UCSD-AML1 (cell line): ENCODE results near the gene ATXN7L2.
"Not testable (repeated sequence)": the region's sequence is repeated elsewhere in the genome, so short reads cannot be mapped to it uniquely, and the experiment has no call there.

Experiments used
- DNase-seq: peaks from one replicate; lab custom pipeline; 2025; ENCODE audit not compliant: unreplicated experiment; lab: John Stamatoyannopoulos, UW

Gene ATXN7L2, protein sequence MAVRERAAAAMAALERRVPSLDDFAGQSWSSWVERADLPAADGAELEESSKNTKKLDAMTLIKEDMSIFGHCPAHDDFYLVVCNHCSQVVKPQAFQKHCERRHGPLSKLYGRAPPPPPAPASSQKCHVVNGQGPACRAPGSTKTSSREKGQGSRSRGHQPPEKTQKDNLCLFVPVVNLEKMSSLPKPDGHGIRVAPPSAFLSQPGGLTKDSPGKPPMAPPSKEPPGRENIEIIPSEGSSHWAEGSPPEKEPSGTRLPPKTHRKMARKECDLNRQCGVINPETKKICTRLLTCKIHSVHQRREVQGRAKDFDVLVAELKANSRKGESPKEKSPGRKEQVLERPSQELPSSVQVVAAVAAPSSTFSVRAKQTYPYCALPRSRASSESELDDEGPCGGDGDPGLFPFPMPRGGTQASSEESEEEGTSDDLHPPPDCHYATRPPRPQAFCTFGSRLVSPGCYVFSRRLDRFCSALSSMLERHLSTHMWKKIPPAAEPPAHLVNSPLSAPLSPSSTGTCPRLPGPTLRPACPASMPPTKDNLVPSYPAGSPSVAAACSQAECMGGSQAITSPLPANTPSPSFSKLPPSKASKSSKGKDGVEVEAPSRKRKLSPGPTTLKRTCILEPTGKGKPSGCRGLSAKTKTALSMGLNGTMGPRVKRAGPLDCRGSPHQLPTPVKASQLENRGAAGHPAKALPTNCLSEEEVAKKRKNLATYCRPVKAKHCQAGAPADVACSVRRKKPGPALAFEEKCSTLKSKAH

DNA sequence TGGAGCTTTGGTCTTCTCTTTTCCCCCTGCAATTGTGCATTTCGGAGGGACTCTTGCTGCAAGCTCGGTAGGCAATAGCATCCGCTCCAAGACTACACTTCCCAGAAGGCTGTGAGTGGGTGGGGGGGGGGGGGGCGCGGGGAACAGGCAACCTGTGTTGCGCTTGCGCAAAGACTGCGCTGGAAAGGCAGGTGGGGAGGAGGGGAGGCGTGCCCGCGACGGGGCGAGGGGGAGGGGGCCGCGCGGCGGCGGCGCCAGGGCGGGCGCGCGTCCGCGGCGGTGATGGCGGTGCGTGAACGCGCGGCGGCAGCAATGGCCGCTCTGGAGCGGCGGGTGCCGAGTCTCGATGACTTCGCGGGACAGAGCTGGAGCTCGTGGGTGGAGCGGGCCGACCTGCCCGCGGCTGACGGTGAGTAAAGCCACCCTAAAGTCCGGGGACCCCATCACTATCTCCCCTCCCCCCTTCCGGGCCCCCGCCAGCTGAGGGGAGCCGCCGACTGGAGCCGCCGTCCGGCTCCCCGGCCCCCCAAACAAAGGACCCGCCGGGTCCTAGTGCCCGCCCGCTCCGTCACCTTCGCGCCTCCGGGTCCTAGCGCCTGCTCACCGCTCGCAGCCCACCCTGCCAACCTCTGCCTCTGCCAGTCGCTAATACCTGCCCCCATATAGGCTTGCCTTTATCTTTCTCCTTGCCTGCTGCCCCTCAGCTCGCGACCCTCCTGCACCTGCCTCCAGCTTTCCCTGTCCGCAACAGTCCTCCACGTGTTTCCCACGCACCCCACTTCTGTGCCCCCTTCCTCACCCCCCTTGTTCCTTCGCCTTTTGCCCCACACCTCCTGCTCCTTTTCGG lies at the start of gene ATXN7L2:
Gene ATXN7L2 (plus strand): TSS at position 234 of the 847 bp plus-strand sequence. CDS start 49 bp downstream, at position 283.
- peak; percentile 92 for DNase-seq

- no peak for DNase-seq
Observed at GRCh38 chr1:109434484-109434883, 49.2 kb upstream of the ATXN7L2 start.

DNA sequence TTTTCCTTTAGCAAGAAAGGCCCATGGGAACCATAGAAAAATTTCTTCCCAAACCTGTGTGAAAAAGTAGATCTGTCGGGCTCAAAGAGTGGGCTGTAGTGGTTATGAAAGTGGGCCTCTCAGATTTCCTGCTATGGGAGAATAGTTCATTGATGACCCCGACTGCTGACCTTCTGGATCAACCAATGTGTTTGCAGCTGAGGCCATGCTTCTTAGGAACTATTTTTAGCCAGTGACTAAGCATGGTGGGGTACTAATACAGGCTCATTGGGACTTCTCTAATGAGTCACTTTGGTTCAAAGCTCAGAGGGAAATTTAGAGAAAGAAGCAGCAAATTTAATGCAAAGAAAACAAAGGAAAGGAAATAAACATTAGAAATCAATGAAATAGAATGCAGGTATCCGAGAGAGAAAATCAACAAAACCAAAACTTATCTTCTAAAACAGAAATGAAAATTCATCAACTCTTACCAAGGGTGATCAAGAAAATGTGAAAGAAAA lies 44.9 kb upstream of the ATXN7L2 start:
- no peak for DNase-seq

- no peak for DNase-seq
Observed at GRCh38 chr1:109441069-109441468, 42.6 kb upstream of the ATXN7L2 start.

GRCh38 chr1:109443476-109443875 lies 40.2 kb upstream of the ATXN7L2 start:
- no peak for DNase-seq

GRCh38 chr1:109444346-109444745 lies 39.4 kb upstream of the ATXN7L2 start:
- no peak for DNase-seq

- not testable (repeated sequence) for DNase-seq
Observed at GRCh38 chr1:109445949-109446695, 37.6 kb upstream of the ATXN7L2 start.

GRCh38 chr1:109447524-109447923 lies 36.2 kb upstream of the ATXN7L2 start:
- no peak for DNase-seq

DNA sequence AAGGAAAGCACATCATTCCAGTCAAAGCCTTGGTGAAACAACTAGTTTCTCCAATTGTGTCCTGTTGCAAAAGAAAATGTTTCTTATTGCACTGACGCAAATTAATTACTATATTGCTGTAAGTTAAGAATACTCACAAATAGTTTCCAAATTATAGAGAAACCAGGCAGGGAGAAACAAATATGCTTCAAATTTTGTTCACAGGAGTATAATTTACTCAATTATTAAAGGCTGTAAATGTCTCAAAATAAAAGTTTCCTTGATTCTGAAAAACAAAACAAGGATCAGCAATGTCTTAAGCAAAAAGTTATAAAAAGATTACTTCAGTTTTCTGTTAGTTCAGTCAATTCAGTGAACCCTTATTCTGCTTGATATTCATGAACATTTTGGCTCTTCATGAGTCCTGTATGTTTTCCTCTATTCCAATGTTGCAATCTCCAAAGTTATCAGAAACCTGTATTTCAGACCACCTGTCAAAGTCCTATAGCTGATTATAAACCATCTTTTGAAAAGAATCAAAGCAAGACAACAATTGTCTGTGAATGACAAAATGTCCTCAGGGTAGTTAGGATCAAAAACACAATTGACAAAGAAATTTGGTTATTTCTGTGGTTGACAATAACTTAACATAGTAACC lies 29.1 kb upstream of the ATXN7L2 start:
- no peak for DNase-seq

GRCh38 chr1:109457819-109458218 lies 25.9 kb upstream of the ATXN7L2 start:
- no peak for DNase-seq

GRCh38 chr1:109466125-109466451 lies 17.6 kb upstream of the ATXN7L2 start:
- DNase-seq = no peak

DNA sequence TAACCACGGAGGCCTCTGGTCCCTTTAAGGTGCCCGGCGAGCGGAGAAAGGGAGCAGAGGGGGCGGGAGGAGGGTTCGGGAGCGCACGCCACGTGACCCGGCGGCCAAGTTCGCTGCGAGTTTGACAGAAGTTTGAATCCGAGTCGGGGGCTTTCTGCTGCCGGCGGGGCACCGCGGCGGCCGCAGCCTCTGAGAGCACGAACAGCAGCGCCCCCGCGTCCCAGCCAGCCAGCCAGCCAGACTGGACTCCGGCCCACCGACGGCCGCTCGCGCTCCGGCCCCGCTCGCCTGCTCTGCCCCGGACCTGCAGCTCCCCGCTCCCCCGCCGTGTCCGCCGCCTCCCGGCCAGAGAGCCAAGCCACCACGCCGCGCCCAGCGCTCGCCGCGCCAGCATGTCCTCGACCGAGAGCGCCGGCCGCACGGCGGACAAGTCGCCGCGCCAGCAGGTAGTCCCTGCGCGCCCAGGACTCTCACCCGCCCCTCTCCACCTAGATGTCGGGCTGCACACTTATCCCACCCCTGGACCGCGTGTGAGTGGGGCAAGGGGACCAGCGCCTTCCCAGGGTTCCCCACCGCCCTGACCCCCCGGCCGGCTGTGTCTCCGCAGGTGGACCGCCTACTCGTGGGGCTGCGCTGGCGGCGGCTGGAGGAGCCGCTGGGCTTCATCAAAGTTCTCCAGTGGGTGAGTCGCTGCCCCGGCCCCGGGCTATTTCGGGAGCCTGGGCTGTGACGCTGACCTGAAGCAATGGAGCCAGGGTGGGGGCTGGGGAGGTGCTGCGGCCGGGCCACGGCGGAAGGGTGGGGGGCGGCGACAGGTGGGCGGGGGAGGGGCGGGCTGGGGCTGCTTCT lies 17.0 kb upstream of the ATXN7L2 start, which contains the start of gene SYPL2:
Gene SYPL2 (plus strand): TSS at position 95 of the 849 bp plus-strand sequence. CDS start 298 bp downstream, at position 393.
- DNase-seq = no peak

- no peak for DNase-seq
Observed at GRCh38 chr1:109467301-109467777, 16.4 kb upstream of the ATXN7L2 start.

- DNase-seq = no peak
Observed at GRCh38 chr1:109468061-109468460, 15.6 kb upstream of the ATXN7L2 start.

DNA sequence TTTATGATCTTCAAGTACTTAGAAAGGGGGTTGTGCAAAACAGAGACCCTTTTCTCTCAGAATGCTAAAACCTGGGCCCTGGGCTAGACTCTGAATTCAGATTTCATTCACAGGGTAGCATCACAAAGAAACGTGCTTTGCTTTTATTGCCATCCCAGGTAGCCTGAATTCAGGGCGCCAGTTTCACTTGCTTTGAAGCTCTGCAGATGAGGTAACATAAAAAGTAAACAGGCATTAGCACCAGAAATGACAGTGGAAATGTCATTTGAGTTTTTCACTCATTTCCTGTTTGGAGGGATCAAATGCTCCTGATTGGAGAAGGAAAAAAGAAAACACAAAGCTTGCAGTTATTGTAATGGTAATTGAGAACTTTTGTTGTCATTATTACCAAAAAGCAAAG lies 14.8 kb upstream of the ATXN7L2 start:
- no peak for DNase-seq

DNA sequence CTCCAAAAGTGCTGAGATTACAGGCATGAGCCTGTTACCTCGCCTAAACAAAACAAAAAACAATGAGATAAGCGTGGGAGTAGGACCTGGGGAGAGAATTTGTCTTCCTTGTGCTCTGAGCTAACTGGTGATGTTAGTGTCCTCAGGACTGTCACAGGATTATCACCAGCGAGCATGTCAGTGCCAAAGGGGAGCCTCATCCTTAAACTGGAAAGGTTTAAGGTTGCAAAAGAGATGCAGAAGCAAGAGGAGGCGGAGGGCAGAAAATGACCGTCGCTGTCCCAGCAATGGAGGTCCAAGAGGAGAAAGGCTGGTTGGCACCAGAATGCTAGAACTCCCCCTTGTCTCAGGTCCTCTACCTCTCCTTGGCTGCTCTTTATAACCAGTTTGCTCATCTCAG lies 13.5 kb upstream of the ATXN7L2 start:
- DNase-seq = no peak

DNA sequence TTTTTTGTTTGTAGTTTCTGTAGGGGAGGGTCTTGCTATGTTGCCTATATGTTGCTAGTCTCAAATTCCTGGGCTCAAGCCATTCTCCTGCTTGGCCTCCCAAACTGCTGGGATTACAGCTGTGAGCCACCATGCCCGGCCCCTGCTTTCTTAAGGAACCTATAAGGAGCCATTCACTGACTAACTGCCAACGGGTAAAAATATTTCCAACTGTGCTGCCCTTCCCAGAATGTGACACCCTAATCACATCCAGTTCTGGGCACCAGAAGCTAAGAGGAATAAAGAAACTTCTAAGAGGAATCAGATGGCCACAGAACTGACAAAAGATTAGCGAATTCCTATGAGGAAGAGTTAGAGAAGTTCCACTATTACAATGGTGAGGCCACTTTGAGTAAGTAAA lies 10.9 kb upstream of the ATXN7L2 start:
- DNase-seq = no peak

- not testable (repeated sequence) for DNase-seq
Observed at GRCh38 chr1:109473284-109474057, 10.2 kb upstream of the ATXN7L2 start.
